WTC11 (cell line): ENCODE results near the gene EGLN1. TPM values are rescaled to one million over a fixed set of nuclear protein-coding genes. Genes with fewer than 3 reads are reported as not detected.

ENCODE experiments used
- ATAC-seq: fragments of 200-7000 bp; cut with Tn5 transposase; 2 replicates; pipeline ENCODE4 v1.10.0; 2021; ENCODE audit warnings: mild to moderate bottlenecking, moderate library complexity
- CTCF ChIA-PET: fragments of 300-600 bp; sonication (Branson Sonifier 250); formaldehyde crosslinking; loops from one replicate; lab custom pipeline; 2021; ENCODE audit warnings: antibody characterized with exemption; lab: Charles Lee
- POLR2A ChIA-PET: fragments of 350-600 bp; sonication (Branson Sonifier 250); formaldehyde crosslinking; loops from one replicate; lab custom pipeline; 2021; ENCODE audit warnings: antibody characterized with exemption; lab: Charles Lee
- DNase-seq: peaks from one replicate; pipeline ENCODE4 v3.0.0; 2021; ENCODE audit warnings: low spot score
- H3K27ac Mint-ChIP-seq: 2 replicates; pipeline ENCODE4 v1.8.0; 2021; ENCODE audit warnings: mixed read lengths
- H3K27me3 Mint-ChIP-seq: 2 replicates; pipeline ENCODE4 v1.8.0; 2021; ENCODE audit warnings: low read depth, mild to moderate bottlenecking, moderate library complexity, mixed read lengths
- H3K36me3 Mint-ChIP-seq: 2 replicates; pipeline ENCODE4 v1.8.0; 2021; ENCODE audit warnings: mixed read lengths
- H3K4me1 Mint-ChIP-seq: 2 replicates; pipeline ENCODE4 v1.8.0; 2022; ENCODE audit warnings: mixed read lengths
- H3K4me3 Mint-ChIP-seq: 2 replicates; pipeline ENCODE4 v1.8.0; 2021; ENCODE audit warnings: mild to moderate bottlenecking, moderate library complexity, mixed read lengths
- H3K9me3 Mint-ChIP-seq: 2 replicates; pipeline ENCODE4 v1.8.0; 2021; ENCODE audit warnings: mixed read lengths
- ATF2 ChIP-seq: sonication (generic); formaldehyde crosslinking; IDR thresholded peaks from 2 replicates; pipeline ENCODE4 v1.8.1; 2022; ENCODE audit warnings: low read depth, missing genetic modification reagents, borderline replicate concordance
- CREB1 ChIP-seq: sonication (generic); formaldehyde crosslinking; IDR thresholded peaks from 2 replicates; pipeline ENCODE4 v1.8.0; 2023; ENCODE audit warnings: mild to moderate bottlenecking, missing genetic modification reagents
- E2F5 ChIP-seq: sonication (generic); formaldehyde crosslinking; IDR thresholded peaks from 2 replicates; pipeline ENCODE4 v1.8.1; 2022; ENCODE audit warnings: mild to moderate bottlenecking, moderate library complexity, missing genetic modification reagents
- ELF4 ChIP-seq: sonication (generic); formaldehyde crosslinking; IDR thresholded peaks from 2 replicates; pipeline ENCODE4 v1.8.1; 2022; ENCODE audit warnings: low read depth, mild to moderate bottlenecking, moderate library complexity, missing genetic modification reagents
- ESRRA ChIP-seq: sonication (generic); formaldehyde crosslinking; IDR thresholded peaks from 2 replicates; pipeline ENCODE4 v1.8.1; 2022; ENCODE audit warnings: mild to moderate bottlenecking, missing genetic modification reagents, borderline replicate concordance
- GRHL2 ChIP-seq: fragments of 250-450 bp; sonication (Bioruptor Pico); IDR thresholded peaks from 2 replicates; pipeline ENCODE4 v1.8.0; 2022; ENCODE audit warnings: mild to moderate bottlenecking, moderate library complexity; ENCODE audit not compliant: insufficient replicate concordance, severe bottlenecking
- HMGXB4 ChIP-seq: sonication (generic); formaldehyde crosslinking; IDR thresholded peaks from 2 replicates; pipeline ENCODE4 v1.8.1; 2023; ENCODE audit warnings: mild to moderate bottlenecking, moderate library complexity, missing genetic modification reagents
- IRF1 ChIP-seq: sonication (generic); formaldehyde crosslinking; IDR thresholded peaks from 2 replicates; pipeline ENCODE4 v1.8.0; 2023; ENCODE audit warnings: missing genetic modification reagents
- MLX ChIP-seq: sonication (generic); formaldehyde crosslinking; IDR thresholded peaks from 2 replicates; pipeline ENCODE4 v1.8.1; 2023; ENCODE audit warnings: mild to moderate bottlenecking, missing genetic modification reagents, moderate library complexity
- NFYB ChIP-seq: sonication (generic); formaldehyde crosslinking; conservative IDR thresholded peaks from 2 replicates; pipeline ENCODE4 v1.8.0; 2022; ENCODE audit warnings: low read depth, missing genetic modification reagents
- RELA ChIP-seq: sonication (generic); formaldehyde crosslinking; IDR thresholded peaks from 2 replicates; pipeline ENCODE4 v1.8.1; 2022; ENCODE audit warnings: missing genetic modification reagents, mild to moderate bottlenecking, borderline replicate concordance
- TEAD4 ChIP-seq: sonication (generic); formaldehyde crosslinking; IDR thresholded peaks from 2 replicates; pipeline ENCODE4 v1.8.0; 2022; ENCODE audit warnings: mild to moderate bottlenecking, missing genetic modification reagents
- ZBTB43 ChIP-seq: sonication (generic); formaldehyde crosslinking; IDR thresholded peaks from 2 replicates; pipeline ENCODE4 v1.8.1; 2023; ENCODE audit warnings: mild to moderate bottlenecking, missing genetic modification reagents
- ZNF121 ChIP-seq: sonication (generic); formaldehyde crosslinking; IDR thresholded peaks from 2 replicates; pipeline ENCODE4 v1.8.0; 2023; ENCODE audit warnings: missing genetic modification reagents
- ZNF396 ChIP-seq: fragments of 250-450 bp; sonication (Bioruptor Pico); IDR thresholded peaks from 2 replicates; pipeline ENCODE4 v1.8.0; 2021; ENCODE audit warnings: mild to moderate bottlenecking, moderate library complexity, borderline replicate concordance
- ZNF423 ChIP-seq: fragments of 250-450 bp; sonication (Bioruptor Pico); IDR thresholded peaks from 2 replicates; pipeline ENCODE4 v2.1.2; 2022; ENCODE audit warnings: mild to moderate bottlenecking, moderate library complexity
- ZNF532 ChIP-seq: fragments of 250-450 bp; sonication (Bioruptor Pico); IDR thresholded peaks from 2 replicates; pipeline ENCODE4 v1.9.0; 2021; ENCODE audit warnings: mild to moderate bottlenecking, borderline replicate concordance
- ZNF671 ChIP-seq: fragments of 250-450 bp; sonication (Bioruptor Pico); IDR thresholded peaks from 2 replicates; pipeline ENCODE4 v1.8.0; 2021; ENCODE audit warnings: mild to moderate bottlenecking
- total RNA-seq: library from RNA; stranded (reverse); gene quantifications from 3 replicates; pipeline ENCODE4 v1.2.3, GENCODE V29; 2021

EGLN1 gene
- total RNA-seq, 1 experiment from 2014 or later: 13.7 TPM

- Mint-ChIP-seq H3K9me3 (no peaks in the 10 kb centered on the region), H3K27me3 (peaks cover 15% of the 10 kb centered on the region), H3K4me1 (peaks cover 18% of the 10 kb centered on the region), H3K36me3 (no peaks in the 10 kb centered on the region), H3K27ac (no peak overlapping the region), H3K4me3 (no peak overlapping the region)
- DNase-seq: no peak
- CTCF ChIA-PET: interaction anchor here (0.7 kb wide), 1 partner anchor 305 kb away, joined by 4 read pairs; no protein-coding TSS in a partner anchor
- no peak for ATAC-seq
- TF ChIP-seq ZNF532 (CRISPR knock-in tag): no peak
- TF ChIP-seq ESRRA (CRISPR knock-in tag): no peak
- TF ChIP-seq ZNF121: no peak
- TF ChIP-seq ELF4 (CRISPR knock-in tag): no peak
- no peak for TF ChIP-seq IRF1
- TF ChIP-seq ZBTB43: no peak
- no peak for TF ChIP-seq ATF2 (CRISPR knock-in tag)
- no peak for TF ChIP-seq ZNF396 (CRISPR knock-in tag)
- no peak for TF ChIP-seq RELA
- no peak for TF ChIP-seq TEAD4 (CRISPR knock-in tag)
- no peak for TF ChIP-seq E2F5 (CRISPR knock-in tag)
- TF ChIP-seq GRHL2 (CRISPR knock-in tag): no peak
- TF ChIP-seq NFYB: no peak
- TF ChIP-seq HMGXB4 (CRISPR knock-in tag): no peak
- TF ChIP-seq CREB1 (CRISPR knock-in tag): no peak
- TF ChIP-seq MLX (CRISPR knock-in tag): no peak
- no peak for TF ChIP-seq ZNF423 (CRISPR knock-in tag)
- TF ChIP-seq ZNF671: no peak
- POLR2A ChIA-PET: no interaction called here
Observed at GRCh38 chr1:231414260-231415016, 7.6 kb downstream of the EGLN1 start.
